ENCODE measurements around the gene PTGES3L. TPM values are rescaled to one million over a fixed set of nuclear protein-coding genes. Genes with fewer than 3 reads are reported as not detected.
A peak's percentile ranks its signal among the peaks of the same experiment; 100 is the strongest.

Gene PTGES3L
- total and polyA plus RNA-seq, 2 of the 13 experiments (the other 11 are each of a cell fraction or from before 2014, with no cell fraction given), result 1.2 to 2.9 TPM

DNA sequence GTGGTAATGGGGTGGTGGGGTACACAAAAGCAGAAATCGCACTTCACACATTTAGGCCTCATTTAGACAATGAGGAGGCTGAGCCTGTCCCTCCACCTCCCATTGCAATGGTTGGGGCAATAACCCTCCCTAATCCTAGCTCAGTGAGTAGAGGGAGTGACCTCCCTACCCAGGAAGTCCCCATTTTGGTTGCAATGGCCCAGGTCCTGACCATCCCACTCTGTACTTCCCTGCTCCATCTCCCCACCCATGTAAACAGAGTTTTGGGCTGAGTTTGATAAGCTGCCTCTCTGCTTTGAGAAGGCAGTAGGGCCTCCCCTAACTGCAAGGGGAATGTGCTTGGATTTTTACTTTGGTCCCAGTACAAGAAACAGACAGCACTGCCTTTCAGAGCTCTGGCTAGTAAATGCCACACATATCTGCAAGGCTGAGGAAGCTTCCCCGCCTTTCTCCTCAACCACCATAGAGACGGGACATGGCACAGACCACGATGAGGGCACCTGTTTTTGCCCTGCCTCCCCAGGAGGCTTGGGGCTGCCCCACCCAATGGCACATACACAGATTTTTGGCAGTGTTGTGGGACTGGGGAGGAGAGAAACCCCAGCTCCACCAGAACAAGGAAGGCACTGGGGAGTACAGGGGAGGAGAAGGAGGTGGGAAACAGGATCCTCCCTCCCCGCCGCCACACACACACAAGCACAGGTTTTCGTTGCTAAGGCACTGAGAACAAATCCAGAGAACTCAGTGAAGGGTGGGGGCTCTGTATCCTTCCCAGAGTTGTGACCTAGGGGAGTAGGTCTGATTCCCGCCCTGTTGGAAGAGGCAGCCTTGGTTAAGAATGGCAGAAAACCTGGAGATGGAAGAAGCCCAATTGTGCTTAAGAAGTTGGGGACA lies 35.0 kb upstream of the PTGES3L start:
- WGBS (ENCODE audit: low lambda C conversion rate), result 91% methylated on average over 8 of the region's 8 CpGs
- no peak for FAIRE-seq
- no peak for ATAC-seq
- Histone ChIP-seq H3K27ac (ENCODE audit: extremely low read length, insufficient read depth, low read length) (peak overlapping the region; percentile 25), H3K9me3 (ENCODE audit: low read length) (no peaks in the 10 kb centered on the region), H2AFZ (ENCODE audit: low read length) (no peak overlapping the region), H3K36me3 (replicated peaks in 1 of 2; ENCODE audit: control insufficient read depth in 1 of 2, insufficient read depth in 2 of 2, low read length in 2 of 2) (peaks cover 31 to 62% of the 10 kb centered on the region in 2 experiments), H3K79me2 (ENCODE audit: insufficient read depth, low read length) (peaks cover 9% of the 10 kb centered on the region), H3K4me3 (replicated peaks in 1 of 3; ENCODE audit: insufficient read depth in 1 of 3, low read depth in 2 of 3, low read length in 3 of 3) (no peak overlapping the region), H3K27me3 (ENCODE audit: control insufficient read depth in 1 of 2, insufficient read depth in 2 of 2, low read length in 2 of 2) (no peaks in the 10 kb centered on the region), H4K20me1 (ENCODE audit: insufficient read depth, low read length) (no peaks in the 10 kb centered on the region), H3K9ac (ENCODE audit: insufficient read depth, low read depth, low read length) (no peak overlapping the region), H3K4me1 (ENCODE audit: insufficient read depth, low read length) (peaks cover 70% of the 10 kb centered on the region), H3K4me2 (ENCODE audit: low read depth, low read length) (no peak overlapping the region)
- ChIA-PET CTCF (ENCODE audit: low intra/inter-chr PET ratio, low total read pairs) (no interaction called here), POLR2A (interaction anchor here (1.4 to 2.0 kb wide), 2 partner anchors 17 to 301 kb away, joined by 6 to 10 read pairs; partner anchors contain the start of gene RPL27)
- in situ Hi-C loops (cut with HindIII; ENCODE audit: extremely low pct_ligation_motif_present, low pct_unique_long_range_greater_than_20kb) (no loop called here), intact Hi-C loops (cut with micrococcal nuclease; ENCODE audit: unreplicated experiment) (no loop called here)
- no peak for DNase-seq (ENCODE audit: low spot score)
- TSS peak; percentile 23 for BruUV-seq (replicated peaks)
- TF ChIP-seq ARNT2 (CRISPR knock-in tag; IDR thresholded peaks at IDR 0.05; ENCODE audit: low read depth) (0 out of 2 replicates have a peak, but pooled peaks have one; percentile 25), ZNF550 (CRISPR knock-in tag; IDR thresholded peaks at IDR 0.05; ENCODE audit: borderline replicate concordance) (no peak), FOXA1 (IDR thresholded peaks at IDR 0.05) (no peak), FOXA1 (CRISPR knock-in tag; IDR thresholded peaks at IDR 0.05) (peak; percentile 3; the same call in 1 of the 2 replicates), U2AF2 (IDR thresholded peaks at IDR 0.05; ENCODE audit: low read depth, low read length) (no peak), SPEN (CRISPR knock-in tag; IDR thresholded peaks at IDR 0.05; ENCODE audit: low read depth) (0 out of 2 replicates have a peak, but pooled peaks have one; percentile 9), TEAD3 (CRISPR knock-in tag; optimal IDR thresholded peaks at IDR 0.05; ENCODE audit: borderline replicate concordance) (no peak), YEATS2 (CRISPR knock-in tag; IDR thresholded peaks at IDR 0.05; ENCODE audit: borderline replicate concordance) (0 out of 2 replicates have a peak, but pooled peaks have one; percentile 10), RBM22 (optimal IDR thresholded peaks at IDR 0.05; ENCODE audit: low read length) (peak; percentile 12), SP4 (CRISPR knock-in tag; IDR thresholded peaks at IDR 0.05) (peak; percentile 38; the same call in 1 of the 2 replicates), POLR2G (IDR thresholded peaks at IDR 0.05; ENCODE audit: low read depth, low read length) (0 out of 2 replicates have a peak, but pooled peaks have one; percentile 20)
- TF ChIP-seq, protein P1, sequence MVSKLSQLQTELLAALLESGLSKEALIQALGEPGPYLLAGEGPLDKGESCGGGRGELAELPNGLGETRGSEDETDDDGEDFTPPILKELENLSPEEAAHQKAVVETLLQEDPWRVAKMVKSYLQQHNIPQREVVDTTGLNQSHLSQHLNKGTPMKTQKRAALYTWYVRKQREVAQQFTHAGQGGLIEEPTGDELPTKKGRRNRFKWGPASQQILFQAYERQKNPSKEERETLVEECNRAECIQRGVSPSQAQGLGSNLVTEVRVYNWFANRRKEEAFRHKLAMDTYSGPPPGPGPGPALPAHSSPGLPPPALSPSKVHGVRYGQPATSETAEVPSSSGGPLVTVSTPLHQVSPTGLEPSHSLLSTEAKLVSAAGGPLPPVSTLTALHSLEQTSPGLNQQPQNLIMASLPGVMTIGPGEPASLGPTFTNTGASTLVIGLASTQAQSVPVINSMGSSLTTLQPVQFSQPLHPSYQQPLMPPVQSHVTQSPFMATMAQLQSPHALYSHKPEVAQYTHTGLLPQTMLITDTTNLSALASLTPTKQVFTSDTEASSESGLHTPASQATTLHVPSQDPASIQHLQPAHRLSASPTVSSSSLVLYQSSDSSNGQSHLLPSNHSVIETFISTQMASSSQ (IDR thresholded peaks at IDR 0.05; ENCODE audit: low read depth), result no peak
- TF ChIP-seq, protein P1 (CRISPR knock-in tag; IDR thresholded peaks at IDR 0.05; ENCODE audit: borderline replicate concordance), result peak; percentile 25; the same call in 1 of the 2 replicates
- TF ChIP-seq, protein P2, sequence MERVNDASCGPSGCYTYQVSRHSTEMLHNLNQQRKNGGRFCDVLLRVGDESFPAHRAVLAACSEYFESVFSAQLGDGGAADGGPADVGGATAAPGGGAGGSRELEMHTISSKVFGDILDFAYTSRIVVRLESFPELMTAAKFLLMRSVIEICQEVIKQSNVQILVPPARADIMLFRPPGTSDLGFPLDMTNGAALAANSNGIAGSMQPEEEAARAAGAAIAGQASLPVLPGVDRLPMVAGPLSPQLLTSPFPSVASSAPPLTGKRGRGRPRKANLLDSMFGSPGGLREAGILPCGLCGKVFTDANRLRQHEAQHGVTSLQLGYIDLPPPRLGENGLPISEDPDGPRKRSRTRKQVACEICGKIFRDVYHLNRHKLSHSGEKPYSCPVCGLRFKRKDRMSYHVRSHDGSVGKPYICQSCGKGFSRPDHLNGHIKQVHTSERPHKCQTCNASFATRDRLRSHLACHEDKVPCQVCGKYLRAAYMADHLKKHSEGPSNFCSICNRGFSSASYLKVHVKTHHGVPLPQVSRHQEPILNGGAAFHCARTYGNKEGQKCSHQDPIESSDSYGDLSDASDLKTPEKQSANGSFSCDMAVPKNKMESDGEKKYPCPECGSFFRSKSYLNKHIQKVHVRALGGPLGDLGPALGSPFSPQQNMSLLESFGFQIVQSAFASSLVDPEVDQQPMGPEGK (CRISPR knock-in tag; IDR thresholded peaks at IDR 0.05), result peak; percentile 20; the same call in 1 of the 2 replicates
- TF ChIP-seq, protein P3, sequence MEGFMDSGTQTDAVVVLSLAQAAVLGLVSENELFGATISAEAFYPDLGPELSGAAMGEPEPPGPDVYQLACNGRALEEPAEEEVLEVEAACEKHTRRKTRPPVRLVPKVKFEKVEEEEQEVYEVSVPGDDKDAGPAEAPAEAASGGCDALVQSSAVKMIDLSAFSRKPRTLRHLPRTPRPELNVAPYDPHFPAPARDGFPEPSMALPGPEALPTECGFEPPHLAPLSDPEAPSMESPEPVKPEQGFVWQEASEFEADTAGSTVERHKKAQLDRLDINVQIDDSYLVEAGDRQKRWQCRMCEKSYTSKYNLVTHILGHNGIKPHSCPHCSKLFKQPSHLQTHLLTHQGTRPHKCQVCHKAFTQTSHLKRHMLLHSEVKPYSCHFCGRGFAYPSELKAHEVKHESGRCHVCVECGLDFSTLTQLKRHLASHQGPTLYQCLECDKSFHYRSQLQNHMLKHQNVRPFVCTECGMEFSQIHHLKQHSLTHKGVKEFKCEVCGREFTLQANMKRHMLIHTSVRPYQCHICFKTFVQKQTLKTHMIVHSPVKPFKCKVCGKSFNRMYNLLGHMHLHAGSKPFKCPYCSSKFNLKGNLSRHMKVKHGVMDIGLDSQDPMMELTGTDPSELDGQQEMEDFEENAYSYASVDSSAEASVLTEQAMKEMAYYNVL (CRISPR knock-in tag; IDR thresholded peaks at IDR 0.05; ENCODE audit: borderline replicate concordance), result 0 out of 2 replicates have a peak, but pooled peaks have one; percentile 15

All from HepG2 (cell line).